Activated naive CD8-positive, alpha-beta T cell treated with anti-CD3 and anti-CD28 coated beads, Interleukin-2, amount 50 U/mL, for 24 hours (primary cell): Measurements from ENCODE around the gene SNED1.

Experiments
- ATAC-seq: fragments of 150-1000 bp; cut with Tn5 transposase; one replicate; pipeline ENCODE4 v1.10.0; 2021
- DNase-seq: peaks from one replicate; pipeline ENCODE4 v3.0.0; 2021
- H3K27ac Mint-ChIP-seq: one replicate; pipeline ENCODE4 v1.8.0; 2021; ENCODE audit warnings: mild to moderate bottlenecking, mixed read lengths
- H3K27me3 Mint-ChIP-seq: one replicate; pipeline ENCODE4 v1.8.0; 2021; ENCODE audit warnings: mixed read lengths
- H3K36me3 Mint-ChIP-seq: one replicate; pipeline ENCODE4 v1.8.0; 2021; ENCODE audit warnings: low read depth, mixed read lengths
- H3K4me1 Mint-ChIP-seq: one replicate; pipeline ENCODE4 v1.8.0; 2021; ENCODE audit warnings: mixed read lengths
- H3K4me3 Mint-ChIP-seq: one replicate; pipeline ENCODE4 v1.8.0; 2021; ENCODE audit warnings: mild to moderate bottlenecking, moderate library complexity, mixed read lengths
- H3K9me3 Mint-ChIP-seq: one replicate; pipeline ENCODE4 v1.8.0; 2021; ENCODE audit warnings: mixed read lengths

Gene SNED1

GRCh38 chr2:240957656-240958365, 40.6 kb upstream of the SNED1 start:
- no peaks in the 10 kb centered on the region for H3K27me3 Mint-ChIP-seq
- no peaks in the 10 kb centered on the region for H3K9me3 Mint-ChIP-seq
- no peak overlapping the region for H3K27ac Mint-ChIP-seq

GRCh38 chr2:240958366-240959213, 39.8 kb upstream of the SNED1 start:
- no peaks in the 10 kb centered on the region for H3K4me1 Mint-ChIP-seq
- H3K4me3 Mint-ChIP-seq, result no peak overlapping the region
- ATAC-seq, result no peak
- no peak overlapping the region for H3K27ac Mint-ChIP-seq
- H3K27me3 Mint-ChIP-seq, result no peaks in the 10 kb centered on the region
- H3K36me3 Mint-ChIP-seq, result no peaks in the 10 kb centered on the region
- no peak for DNase-seq
- H3K9me3 Mint-ChIP-seq, result no peaks in the 10 kb centered on the region

More at GRCh38 chr2:240957656-240958365, 40.6 kb upstream of the SNED1 start:
- Mint-ChIP-seq H3K4me1 (no peaks in the 10 kb centered on the region), H3K4me3 (no peak overlapping the region), H3K36me3 (no peaks in the 10 kb centered on the region)
- DNase-seq (no peak), ATAC-seq (peak; percentile 2)

- Mint-ChIP-seq H3K27ac (no peak overlapping the region), H3K27me3 (no peaks in the 10 kb centered on the region), H3K36me3 (no peaks in the 10 kb centered on the region), H3K4me3 (no peak overlapping the region), H3K4me1 (no peaks in the 10 kb centered on the region), H3K9me3 (no peaks in the 10 kb centered on the region)
- no peak for DNase-seq
- no peak for ATAC-seq
These were observed 39.0 kb upstream of the SNED1 start for GRCh38 chr2:240959214-240959940.

GRCh38 chr2:240959941-240960308, 38.5 kb upstream of the SNED1 start:
- Mint-ChIP-seq H3K27me3 (no peaks in the 10 kb centered on the region), H3K4me3 (no peak overlapping the region), H3K9me3 (no peaks in the 10 kb centered on the region), H3K36me3 (no peaks in the 10 kb centered on the region), H3K4me1 (no peaks in the 10 kb centered on the region), H3K27ac (no peak overlapping the region)
- no peak for DNase-seq
- no peak for ATAC-seq

GRCh38 chr2:240960309-240960970, 38.0 kb upstream of the SNED1 start:
- DNase-seq, result no peak
- Mint-ChIP-seq H3K4me1 (no peaks in the 10 kb centered on the region), H3K36me3 (no peaks in the 10 kb centered on the region), H3K27me3 (no peaks in the 10 kb centered on the region), H3K27ac (no peak overlapping the region), H3K4me3 (no peak overlapping the region), H3K9me3 (no peaks in the 10 kb centered on the region)
- no peak for ATAC-seq

GRCh38 chr2:240960971-240961876, 37.2 kb upstream of the SNED1 start:
- ATAC-seq, result no peak
- no peak overlapping the region for H3K4me3 Mint-ChIP-seq
- no peak overlapping the region for H3K27ac Mint-ChIP-seq
- H3K4me1 Mint-ChIP-seq, result no peaks in the 10 kb centered on the region
- H3K36me3 Mint-ChIP-seq, result no peaks in the 10 kb centered on the region
- no peaks in the 10 kb centered on the region for H3K27me3 Mint-ChIP-seq
- no peak for DNase-seq
- H3K9me3 Mint-ChIP-seq, result no peaks in the 10 kb centered on the region

GRCh38 chr2:240961910-240962299, 36.5 kb upstream of the SNED1 start:
- no peaks in the 10 kb centered on the region for H3K9me3 Mint-ChIP-seq
- H3K36me3 Mint-ChIP-seq, result no peaks in the 10 kb centered on the region
- H3K4me3 Mint-ChIP-seq, result no peak overlapping the region
- no peak for DNase-seq
- no peaks in the 10 kb centered on the region for H3K27me3 Mint-ChIP-seq
- no peak for ATAC-seq
- no peaks in the 10 kb centered on the region for H3K4me1 Mint-ChIP-seq
- H3K27ac Mint-ChIP-seq, result no peak overlapping the region

- Mint-ChIP-seq H3K36me3 (no peaks in the 10 kb centered on the region), H3K27me3 (no peaks in the 10 kb centered on the region), H3K27ac (no peak overlapping the region), H3K9me3 (no peaks in the 10 kb centered on the region), H3K4me3 (no peak overlapping the region), H3K4me1 (no peaks in the 10 kb centered on the region)
- DNase-seq (no peak), ATAC-seq (no peak)
These were observed 35.9 kb upstream of the SNED1 start for GRCh38 chr2:240962300-240963064.

- Mint-ChIP-seq H3K36me3 (no peaks in the 10 kb centered on the region), H3K27ac (no peak overlapping the region), H3K4me1 (no peaks in the 10 kb centered on the region), H3K27me3 (no peaks in the 10 kb centered on the region), H3K4me3 (no peak overlapping the region), H3K9me3 (no peaks in the 10 kb centered on the region)
- ATAC-seq, result no peak
- no peak for DNase-seq
These were observed 35.2 kb upstream of the SNED1 start for GRCh38 chr2:240963065-240963867.

GRCh38 chr2:240963868-240964703, 34.3 kb upstream of the SNED1 start:
- no peaks in the 10 kb centered on the region for H3K4me1 Mint-ChIP-seq
- H3K27me3 Mint-ChIP-seq, result no peaks in the 10 kb centered on the region
- ATAC-seq (no peak), DNase-seq (no peak)
- no peaks in the 10 kb centered on the region for H3K36me3 Mint-ChIP-seq
- no peak overlapping the region for H3K4me3 Mint-ChIP-seq
- H3K9me3 Mint-ChIP-seq, result no peaks in the 10 kb centered on the region
- no peak overlapping the region for H3K27ac Mint-ChIP-seq

- Mint-ChIP-seq H3K27ac (no peak overlapping the region), H3K27me3 (no peaks in the 10 kb centered on the region), H3K9me3 (no peaks in the 10 kb centered on the region), H3K36me3 (no peaks in the 10 kb centered on the region), H3K4me3 (no peak overlapping the region), H3K4me1 (no peaks in the 10 kb centered on the region)
- no peak for ATAC-seq
- DNase-seq, result no peak
These were observed 33.6 kb upstream of the SNED1 start for GRCh38 chr2:240964704-240965295.
